CD14-positive monocyte (primary cell): ENCODE results near the gene ANO6. TPM values are rescaled to one million over a fixed set of nuclear protein-coding genes. Genes with fewer than 3 reads are reported as not detected.

Experiments used
- DNase-seq, 3 donors: peaks; one replicate each; pipeline ENCODE4 v3.0.0-alpha.2; 2011 to 2022
- H2AFZ ChIP-seq: 2 replicates; pipeline ENCODE4 v1.6.0; 2012; ENCODE audit warnings: mild to moderate bottlenecking, low read depth, low read length, inconsistent platforms; ENCODE audit not compliant: insufficient read depth, poor library complexity, severe bottlenecking
- H3K27ac ChIP-seq, 2 donors: 1 replicate in 1 of 2; 2 replicates in 1 of 2; pipeline ENCODE4 v1.5.1; 2012 to 2013; ENCODE audit warnings: low read length in 2 of 2, control low read depth in 1 of 2, inconsistent platforms in 1 of 2, low read depth in 1 of 2, mild to moderate bottlenecking in 1 of 2
- H3K27me3 ChIP-seq, 2 donors: one replicate each; pipeline versions ENCODE4 v1.6.0 to v1.6.1; 2011 to 2013; ENCODE audit warnings: low read length in 2 of 2; ENCODE audit not compliant: control insufficient read depth in 2 of 2, insufficient read depth in 2 of 2
- H3K36me3 ChIP-seq, 2 donors: replicated peaks in 1 of 2; 1 replicate in 1 of 2; 2 replicates in 1 of 2; pipeline versions ENCODE4 v1.5.1 to v1.6.1; 2012 to 2013; ENCODE audit warnings: low read length in 2 of 2, control low read depth in 1 of 2, inconsistent platforms in 1 of 2, mild to moderate bottlenecking in 1 of 2; ENCODE audit not compliant: insufficient read depth in 2 of 2, control insufficient read depth in 1 of 2
- H3K4me1 ChIP-seq, 2 donors: 1 replicate in 1 of 2; 2 replicates in 1 of 2; pipeline versions ENCODE4 v1.5.1 to v1.6.1; 2012 to 2013; ENCODE audit warnings: low read length in 2 of 2, control low read depth in 1 of 2, inconsistent platforms in 1 of 2, mild to moderate bottlenecking in 1 of 2, moderate library complexity in 1 of 2; ENCODE audit not compliant: insufficient read depth in 2 of 2, control insufficient read depth in 1 of 2
- H3K4me2 ChIP-seq: replicated peaks from 2 replicates; pipeline ENCODE3; 2012; ENCODE audit warnings: low read length, moderate library complexity, mild to moderate bottlenecking; ENCODE audit not compliant: poor library complexity, severe bottlenecking; ENCODE audit errors: extremely low read depth
- H3K4me3 ChIP-seq, 3 experiments: fragments of 200-600 bp in 1 of 3; sonication (generic) in 1 of 3; replicated peaks in 1 of 3; 1 replicate in 2 of 3; 2 replicates in 1 of 3; pipeline ENCODE4 v1.5.1; 2011 to 2013; ENCODE audit warnings: low read length in 3 of 3, mild to moderate bottlenecking in 3 of 3, control low read depth in 2 of 3, low read depth in 2 of 3, inconsistent platforms in 1 of 3, moderate library complexity in 1 of 3
- H3K79me2 ChIP-seq: 2 replicates; pipeline ENCODE4 v1.6.0; 2012; ENCODE audit warnings: mild to moderate bottlenecking, control low read depth, inconsistent platforms, low read length, moderate library complexity; ENCODE audit not compliant: insufficient read depth
- H3K9ac ChIP-seq: 2 replicates; pipeline ENCODE4 v1.6.0; 2017; ENCODE audit warnings: low read length, mild to moderate bottlenecking; ENCODE audit not compliant: insufficient read depth, poor library complexity, severe bottlenecking
- H3K9me3 ChIP-seq, 2 donors: replicated peaks in 1 of 2; 1 replicate in 1 of 2; 2 replicates in 1 of 2; pipeline versions ENCODE4 v1.5.1 to v1.6.1; 2012 to 2013; ENCODE audit warnings: low read length in 2 of 2, control low read depth in 1 of 2; ENCODE audit not compliant: control insufficient read depth in 1 of 2, insufficient read depth in 1 of 2
- H4K20me1 ChIP-seq: 2 replicates; pipeline ENCODE4 v1.6.0; 2012; ENCODE audit warnings: mild to moderate bottlenecking, low read length, control low read depth, moderate library complexity; ENCODE audit not compliant: insufficient read depth
- H3K27ac Mint-ChIP-seq, 7 donors: one replicate each; pipeline ENCODE4 v1.8.0; 2020; ENCODE audit warnings: mild to moderate bottlenecking in 7 of 7, mixed read lengths in 7 of 7, moderate library complexity in 6 of 7, inconsistent platforms in 2 of 7
- H3K27me3 Mint-ChIP-seq, 3 donors: one replicate each; pipeline ENCODE4 v1.8.0; 2021 to 2022; ENCODE audit warnings: low read depth in 3 of 3, mild to moderate bottlenecking in 3 of 3, mixed read lengths in 3 of 3, moderate library complexity in 3 of 3, inconsistent platforms in 1 of 3
- H3K36me3 Mint-ChIP-seq, 2 donors: one replicate each; pipeline ENCODE4 v1.8.0; 2020; ENCODE audit warnings: mixed read lengths in 2 of 2, inconsistent platforms in 1 of 2, mild to moderate bottlenecking in 1 of 2
- H3K4me1 Mint-ChIP-seq: one replicate; pipeline ENCODE4 v1.8.0; 2020; ENCODE audit warnings: mild to moderate bottlenecking, mixed read lengths
- H3K4me3 Mint-ChIP-seq, 2 donors: one replicate each; pipeline ENCODE4 v1.8.0; 2020; ENCODE audit warnings: mild to moderate bottlenecking in 2 of 2, mixed read lengths in 2 of 2, moderate library complexity in 1 of 2
- H3K9me3 Mint-ChIP-seq, 7 donors: one replicate each; pipeline ENCODE4 v1.8.0; 2020 to 2022; ENCODE audit warnings: mixed read lengths in 7 of 7, mild to moderate bottlenecking in 6 of 7, moderate library complexity in 6 of 7, inconsistent platforms in 2 of 7
- CTCF ChIP-seq: fragments of 200-600 bp; IDR thresholded peaks from one replicate; pipeline ENCODE4 v1.8.0; 2022; ENCODE audit warnings: antibody characterized with exemption, mild to moderate bottlenecking
- WGBS: methylation state at CpG from one replicate; pipeline ENCODE4 v1.1.5; 2013; ENCODE audit warnings: missing lambda C conversion rate; ENCODE audit not compliant: insufficient coverage; 5-methylcytosine and 5-hydroxymethylcytosine counted together
- intact Hi-C, 2 donors: fragments of 100-400 bp; cut with micrococcal nuclease; formaldehyde crosslinking; loops; one replicate each; pipeline versions ENCODE4 v1.15.0 to v1.15.1; 2023
- polyA plus RNA-seq, 3 donors: library from polyadenylated mRNA; depleted of rRNA in 1 of 3; unstranded in 2 of 3; stranded (reverse) in 1 of 3; fragments of 300-500 nt in 2 of 3; fragments of >200 nt in 1 of 3; fragmentation: Illumina TruSeq in 2 of 3; gene quantifications; 1 replicate in 2 of 3; 2 replicates in 1 of 3; pipeline ENCODE4 v1.2.3, GENCODE V29; 2012 to 2021

The ANO6 gene
- polyA plus RNA-seq, 3 donors = 20.2 to 48.7 (median 34.1) TPM

GRCh38 chr12:45469902-45470301, 254.0 kb downstream of the ANO6 start:
- Mint-ChIP-seq H3K4me1 (no peaks in the 10 kb centered on the region), H3K9me3 (peaks cover 0 to 8% (median 2%) of the 10 kb centered on the region in 7 donors), H3K27me3 (peaks cover 0 to 2% (median 0%) of the 10 kb centered on the region in 3 donors), H3K36me3 (no peaks in the 10 kb centered on the region), H3K4me3 (no peak overlapping the region), H3K27ac (no peak overlapping the region)
- Histone ChIP-seq H3K27ac (no peak overlapping the region), H3K79me2 (no peaks in the 10 kb centered on the region), H3K9ac (no peak overlapping the region), H3K4me1 (no peaks in the 10 kb centered on the region), H3K36me3 (no peaks in the 10 kb centered on the region), H3K27me3 (no peaks in the 10 kb centered on the region), H3K4me2 (no peak overlapping the region), H3K9me3 (no peaks in the 10 kb centered on the region), H4K20me1 (no peaks in the 10 kb centered on the region), H2AFZ (no peak overlapping the region), H3K4me3 (no peak overlapping the region)
- TF ChIP-seq CTCF = no peak
- intact Hi-C loops = no loop called here
- no CpG with 5 or more reads among the region's 4 CpGs for WGBS
- no peak for DNase-seq

- H3K4me3 ChIP-seq = no peak overlapping the region
- H3K4me1 ChIP-seq = no peaks in the 10 kb centered on the region
- 100% methylated on average over 2 of the region's 3 CpGs for WGBS
- H3K27ac ChIP-seq = no peak overlapping the region
- H3K9ac ChIP-seq = no peak overlapping the region
- H3K27me3 Mint-ChIP-seq = no peaks in the 10 kb centered on the region
- H3K4me2 ChIP-seq = no peak overlapping the region
- H3K4me1 Mint-ChIP-seq = no peaks in the 10 kb centered on the region
- H3K36me3 Mint-ChIP-seq = no peaks in the 10 kb centered on the region
- H4K20me1 ChIP-seq = no peaks in the 10 kb centered on the region
- TF ChIP-seq CTCF = no peak
- no peak overlapping the region for H2AFZ ChIP-seq
- no peaks in the 10 kb centered on the region for H3K36me3 ChIP-seq
- intact Hi-C loops = no loop called here
- peaks cover 4 to 13% (median 8%) of the 10 kb centered on the region in 7 donors for H3K9me3 Mint-ChIP-seq
- no peak overlapping the region for H3K4me3 Mint-ChIP-seq
- no peaks in the 10 kb centered on the region for H3K27me3 ChIP-seq
- no peaks in the 10 kb centered on the region for H3K79me2 ChIP-seq
- no peaks in the 10 kb centered on the region for H3K9me3 ChIP-seq
- DNase-seq = no peak
- H3K27ac Mint-ChIP-seq = no peak overlapping the region
Measured at GRCh38 chr12:45473636-45474035, 257.7 kb downstream of the ANO6 start.
